GM13976 (cell line): ENCODE measurements around the gene AKAP1.

Experiments
- DNase-seq: peaks from one replicate; pipeline ENCODE4 v3.0.0; 2012; ENCODE audit warnings: low spot score
- CTCF ChIP-seq: IDR thresholded peaks from 2 replicates; pipeline ENCODE4 v1.5.1; 2012; ENCODE audit warnings: borderline replicate concordance, mild to moderate bottlenecking; ENCODE audit not compliant: insufficient read depth; ENCODE audit errors: extremely low read depth, missing control alignments, control extremely low read depth
- in situ Hi-C: fragments of 300-500 bp; cut with MboI; formaldehyde crosslinking; loops from one replicate; pipeline ENCODE4 v1.12.0; 2022; ENCODE audit warnings: low sequenced_read_pairs, mixed read lengths, inconsistent platforms; ENCODE audit not compliant: unreplicated experiment

Gene AKAP1

GRCh38 chr17:57108671-57109392 is 23.8 kb downstream of the AKAP1 start:
- DNase-seq = no peak
- no peak for TF ChIP-seq CTCF
- in situ Hi-C loops = no loop called here

GRCh38 chr17:57109393-57110151 is 24.5 kb downstream of the AKAP1 start:
- in situ Hi-C loops = no loop called here
- no peak for DNase-seq

GRCh38 chr17:57110152-57110542 is 25.1 kb downstream of the AKAP1 start:
- no peak for TF ChIP-seq CTCF
- in situ Hi-C loops = no loop called here
- DNase-seq = no peak

More at GRCh38 chr17:57109393-57110151, 24.5 kb downstream of the AKAP1 start:
- no peak for TF ChIP-seq CTCF

GRCh38 chr17:57110579-57111325 is 25.7 kb downstream of the AKAP1 start:
- no peak for DNase-seq
- TF ChIP-seq CTCF = no peak
- in situ Hi-C loops = no loop called here

DNA sequence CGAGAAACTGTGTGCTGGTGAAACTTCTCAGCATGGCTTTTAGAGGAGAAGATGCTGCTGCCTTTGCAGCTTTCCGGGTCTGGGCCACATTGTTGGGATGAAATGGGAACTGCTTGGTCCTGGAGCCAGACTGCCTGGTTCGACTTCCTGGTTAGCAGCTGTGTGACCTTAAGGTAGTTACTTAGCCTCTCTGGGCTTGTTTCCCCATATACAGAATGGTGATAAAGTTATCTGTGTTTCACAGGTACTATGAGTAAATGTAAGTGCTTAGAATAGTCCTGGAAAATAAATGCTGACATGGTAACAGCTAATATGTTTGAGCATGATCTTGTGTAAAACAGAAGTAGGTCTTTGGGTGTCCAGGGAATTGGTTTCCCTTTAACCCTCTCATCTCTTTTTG is 26.3 kb downstream of the AKAP1 start:
- in situ Hi-C loops = no loop called here

More for the DNA sequence above, 26.3 kb downstream of the AKAP1 start:
- no peak for TF ChIP-seq CTCF
- DNase-seq = no peak
